ENCODE data around the gene C1R.
"Not testable (repeated sequence)": the region's sequence is repeated elsewhere in the genome, so short reads cannot be mapped to it uniquely, and the experiment has no call there.

C1R gene

GRCh38 chr12:7065073-7065623, 27.1 kb downstream of the C1R start:
- DNase-seq, result no peak

DNA sequence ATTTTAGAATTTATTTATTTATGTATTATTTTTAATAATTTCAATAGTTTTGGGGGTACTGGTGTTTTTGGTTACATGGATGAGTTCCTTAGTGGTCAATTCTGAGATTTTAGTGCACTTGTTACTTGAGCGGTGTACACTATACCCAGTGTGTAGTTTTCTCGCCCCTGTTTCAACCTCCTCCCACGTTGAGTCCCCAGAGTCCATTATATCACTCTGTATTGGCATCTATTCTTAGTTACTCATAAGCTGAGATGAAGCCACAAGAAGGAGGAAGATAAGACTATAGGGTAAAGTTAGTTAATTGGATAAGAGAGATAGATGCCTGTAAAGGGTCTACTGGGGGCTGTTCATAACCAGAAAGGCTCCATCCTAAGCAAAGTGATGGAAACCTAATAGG, 27.7 kb downstream of the C1R start:
- DNase-seq, result no peak

DNA sequence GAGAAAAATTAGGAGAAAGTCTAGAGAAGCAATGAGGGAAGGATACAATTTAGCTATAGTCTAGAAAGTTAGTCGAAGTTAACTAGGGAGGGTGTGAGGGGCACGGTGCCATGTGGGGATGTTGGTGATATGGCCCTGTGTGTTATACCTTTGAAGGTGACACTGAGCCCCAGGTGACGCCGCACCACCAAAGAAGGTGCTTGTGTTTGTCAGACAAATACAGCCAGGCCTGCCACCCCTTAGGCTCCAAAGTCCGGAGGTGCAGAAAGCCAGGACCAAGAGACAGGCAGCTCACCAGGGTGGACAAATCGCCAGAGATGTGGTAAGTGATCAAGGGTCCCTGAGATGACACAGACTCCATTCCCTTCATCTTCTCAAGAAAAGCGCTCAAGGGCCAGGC, 30.6 kb downstream of the C1R start:
- DNase-seq, result no peak

GRCh38 chr12:7061138-7061537, 31.1 kb downstream of the C1R start:
- no peak for DNase-seq

DNA sequence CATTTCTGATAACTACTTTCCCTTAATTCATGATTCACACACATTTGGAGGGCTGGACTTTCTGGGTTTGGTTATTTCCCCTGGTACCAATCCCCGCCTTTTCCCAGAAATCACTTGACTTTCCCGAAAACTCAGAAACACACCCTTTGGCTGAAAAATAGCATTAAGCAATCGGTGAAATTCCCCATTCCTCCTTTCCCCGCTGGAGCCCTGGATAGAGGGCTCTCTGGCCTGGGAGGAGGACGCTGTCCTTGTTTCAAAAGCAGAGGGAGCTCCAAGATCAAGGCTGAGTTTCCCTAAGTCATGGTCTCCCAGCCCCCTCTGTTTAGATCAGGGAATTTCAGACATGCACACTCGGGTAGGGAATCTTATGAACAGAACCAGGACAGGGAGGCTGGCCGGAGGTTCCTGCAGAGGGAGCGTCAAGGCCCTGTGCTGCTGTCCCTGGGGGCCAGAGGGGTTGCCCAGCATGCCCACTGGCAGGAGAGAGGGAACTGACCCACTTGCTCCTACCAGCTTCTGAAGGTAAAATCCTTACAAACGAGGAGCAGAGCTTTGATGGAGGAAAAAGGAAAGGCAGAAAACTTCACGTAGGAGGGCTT, 31.8 kb downstream of the C1R start, which contains the start of gene C1S:
C1S (plus strand) TSS at position 366 of the 602 bp plus-strand sequence. CDS start 1,195 bp downstream, outside the sequence.
- no peak for DNase-seq

GRCh38 chr12:7059780-7060179, 32.5 kb downstream of the C1R start:
- no peak for DNase-seq

DNA sequence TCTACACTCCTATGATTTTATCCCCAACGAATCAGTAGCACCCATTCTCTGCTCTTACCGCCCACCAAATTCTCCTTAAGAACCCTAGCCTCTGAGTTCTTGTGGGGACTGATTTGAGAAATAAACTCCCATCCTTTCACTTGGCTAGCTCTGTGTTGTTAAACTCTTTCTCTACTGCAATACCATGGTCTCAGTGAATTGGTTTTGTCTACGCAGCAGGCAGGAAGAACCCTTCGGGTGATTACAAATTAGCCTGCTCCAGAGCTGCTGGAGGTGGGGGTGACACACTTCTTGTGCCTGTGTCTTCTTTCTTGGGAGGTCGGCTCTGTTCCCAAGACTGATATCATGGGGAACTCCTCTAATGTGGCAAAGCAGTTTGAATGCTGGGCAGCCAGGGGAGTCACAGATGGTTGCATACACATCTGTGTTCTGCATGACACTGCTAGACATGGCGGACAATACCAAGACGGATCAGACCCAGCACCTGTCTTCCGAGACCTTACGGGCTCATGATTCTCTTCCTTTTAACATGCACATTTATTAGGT, 33.3 kb downstream of the C1R start:
- no peak for DNase-seq

- no peak for DNase-seq
Measured at GRCh38 chr12:7058163-7058845, 33.9 kb downstream of the C1R start.

- DNase-seq, result not testable (repeated sequence)
Measured at GRCh38 chr12:7055736-7056135, 36.5 kb downstream of the C1R start.

- DNase-seq, result no peak
Measured at GRCh38 chr12:7054925-7055324, 37.3 kb downstream of the C1R start.

- not testable (repeated sequence) for DNase-seq
Measured at GRCh38 chr12:7049973-7050372, 42.3 kb downstream of the C1R start.

DNA sequence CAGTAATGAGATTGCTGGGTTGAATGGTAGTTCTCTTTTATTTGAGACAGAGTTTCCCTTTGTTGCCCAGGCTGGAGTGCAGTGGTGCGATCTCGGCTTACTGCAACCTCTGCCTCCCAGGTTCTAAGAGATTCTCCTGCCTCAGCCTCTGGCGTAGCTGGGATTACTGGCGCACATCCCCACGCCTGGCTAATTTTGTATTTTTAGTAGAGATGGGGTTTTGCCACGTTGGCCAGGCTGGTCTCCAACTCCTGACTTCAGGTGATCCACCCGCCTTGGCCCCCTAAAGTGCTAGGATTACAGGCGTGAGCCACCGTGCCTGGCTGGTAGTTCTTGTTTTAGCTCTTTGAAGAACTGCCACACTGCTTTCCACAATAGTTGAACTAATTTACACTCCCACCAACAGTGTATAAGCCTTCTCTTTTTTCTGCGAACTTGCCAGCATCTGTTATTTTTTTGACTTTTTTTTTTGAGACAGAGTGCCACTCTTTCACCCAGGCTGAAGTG, 42.7 kb downstream of the C1R start:
- not testable (repeated sequence) for DNase-seq

GRCh38 chr12:7047306-7047705, 44.9 kb downstream of the C1R start:
- no peak for DNase-seq

DNA sequence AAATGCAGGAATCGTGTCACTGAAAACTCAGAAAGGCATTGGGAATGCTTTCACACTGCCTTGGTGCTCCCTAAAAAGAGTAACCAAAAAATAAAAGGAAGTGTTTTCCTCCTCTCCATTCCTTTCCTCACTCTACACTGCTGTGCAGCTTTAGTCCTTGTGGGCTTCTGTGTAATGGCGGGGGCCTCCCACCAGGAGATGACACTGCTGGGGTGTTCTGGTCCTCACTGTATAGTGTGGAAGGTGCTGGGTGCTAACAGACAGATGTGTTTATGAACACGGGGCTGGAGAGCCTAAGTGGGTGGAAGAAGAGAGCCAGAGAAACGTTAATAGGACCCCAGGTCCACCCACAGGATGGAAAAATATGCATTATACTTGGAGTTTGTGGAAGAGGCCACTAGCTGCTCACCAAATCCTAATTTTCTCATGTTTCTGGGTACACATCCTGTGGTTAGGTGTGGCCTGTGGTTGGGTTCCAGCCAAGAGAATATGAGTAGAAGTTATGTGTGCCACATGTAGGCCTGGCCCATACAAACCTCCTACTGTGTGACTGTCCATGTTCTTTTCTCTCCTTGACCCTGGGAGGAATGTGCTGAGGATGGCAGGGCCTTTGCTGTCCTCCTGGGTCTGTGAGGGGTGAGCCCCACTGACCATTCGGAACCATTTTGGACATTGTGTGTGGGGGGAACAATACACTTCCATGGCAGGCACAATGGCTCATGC, 45.7 kb downstream of the C1R start:
- DNase-seq, result no peak

GRCh38 chr12:7045913-7046312, 46.3 kb downstream of the C1R start:
- no peak for DNase-seq

GRCh38 chr12:7042842-7043241, 49.4 kb downstream of the C1R start:
- DNase-seq, result no peak

GRCh38 chr12:7039403-7039802, 52.8 kb downstream of the C1R start:
- DNase-seq, result no peak

DNA sequence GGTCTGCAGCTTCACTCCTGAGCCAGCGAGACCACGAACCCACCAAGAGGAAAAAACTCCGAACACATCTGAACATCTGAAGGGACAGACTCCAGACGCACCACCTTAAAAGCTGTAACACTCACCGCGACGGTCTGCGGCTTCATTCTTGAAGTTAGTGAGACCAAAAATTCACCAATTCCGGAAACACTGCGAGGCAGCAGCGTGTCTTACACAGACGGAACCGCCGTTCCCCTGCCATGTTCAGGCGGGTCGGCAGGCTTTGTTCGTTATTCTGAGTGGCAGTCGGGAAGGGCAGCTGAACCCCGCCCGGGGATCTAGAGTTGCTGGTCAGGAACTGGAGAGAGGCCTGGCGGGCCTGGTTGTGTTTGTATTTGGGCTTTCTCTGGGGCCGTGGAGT, 53.7 kb downstream of the C1R start:
- DNase-seq, result no peak

GRCh38 chr12:7037411-7037810, 54.8 kb downstream of the C1R start:
- not testable (repeated sequence) for DNase-seq

DNA sequence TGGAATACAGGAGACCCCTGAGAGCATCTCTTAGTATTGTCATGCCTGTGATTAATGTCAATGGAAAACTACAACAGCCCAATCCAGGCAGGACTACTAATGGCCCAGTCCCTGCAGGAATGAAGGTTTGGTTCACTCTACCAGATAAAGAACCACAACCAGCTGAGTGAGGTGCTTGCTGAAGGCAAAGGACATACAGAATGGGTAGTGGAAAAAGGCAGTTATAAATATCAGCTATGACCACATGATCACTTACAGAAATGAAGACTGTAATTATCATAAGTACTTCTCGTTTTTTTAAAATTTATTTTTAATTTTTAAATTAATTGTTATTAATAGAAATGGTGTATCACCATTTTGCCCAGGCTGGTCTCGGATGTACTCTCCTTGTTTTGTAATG, 56.8 kb downstream of the C1R start:
- no peak for DNase-seq

DNA sequence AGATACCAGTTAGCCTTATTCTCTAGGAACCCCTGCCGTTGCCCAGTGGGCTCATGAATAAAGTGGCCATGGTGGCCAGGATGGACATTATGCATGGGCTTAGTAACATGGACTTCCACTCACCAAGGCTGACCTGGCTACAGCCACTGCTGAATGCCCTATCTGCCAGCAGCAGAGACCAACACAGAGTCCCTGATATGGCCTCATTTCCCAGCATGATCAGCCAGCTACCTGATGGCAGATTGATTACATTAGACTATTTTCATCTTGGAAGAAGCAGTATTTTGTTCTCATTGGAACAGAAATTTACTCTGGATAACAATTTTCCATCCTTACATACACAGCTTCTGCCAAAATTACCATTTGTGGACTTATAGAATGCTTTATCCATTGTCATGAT, 57.8 kb downstream of the C1R start:
- DNase-seq, result no peak

DNA sequence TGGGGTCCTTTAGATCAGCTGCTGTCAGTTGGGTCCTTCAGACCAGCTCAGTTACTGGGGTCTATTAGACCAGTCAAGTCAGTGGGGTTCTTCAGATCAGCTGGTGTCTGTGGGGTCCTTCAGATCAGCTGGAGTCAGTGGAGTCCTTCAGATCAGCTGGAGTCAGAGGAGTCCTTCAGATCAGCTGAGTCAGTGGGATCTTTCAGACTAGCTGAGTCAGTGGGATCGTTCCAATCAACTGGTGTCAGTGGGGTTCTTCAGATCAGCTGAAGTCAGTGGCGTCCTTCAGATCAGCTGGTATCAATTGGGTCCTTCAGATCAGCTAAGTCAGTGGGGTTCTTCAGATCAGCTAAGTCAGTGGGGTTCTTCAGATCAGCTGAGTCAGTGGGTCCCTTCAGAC, 59.3 kb downstream of the C1R start:
- no peak for DNase-seq

DNA sequence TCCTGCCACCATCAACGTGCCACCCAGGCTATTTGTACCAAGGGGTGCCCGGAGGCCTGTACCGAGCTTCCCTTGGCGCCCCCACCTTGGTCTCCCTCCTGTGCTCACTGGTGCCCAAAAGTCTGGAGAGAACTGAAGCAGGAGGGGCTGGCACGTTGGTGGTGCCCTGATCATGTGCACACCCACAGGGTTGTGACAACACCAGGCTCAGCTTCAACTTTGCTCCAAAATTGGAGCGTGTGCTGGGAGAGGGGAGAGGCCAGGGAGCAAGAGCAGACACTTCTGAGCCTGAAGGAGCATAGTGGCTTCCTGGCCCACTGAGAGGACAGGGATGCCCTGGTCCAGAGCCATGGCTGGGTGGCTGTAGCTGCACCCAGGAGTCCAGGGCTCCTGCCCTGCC, 60.9 kb downstream of the C1R start:
- no peak for DNase-seq

Measured in stimulated activated CD4-positive, alpha-beta T cell treated with anti-CD3 and anti-CD28 coated beads, Interleukin-4, amount 100 ng/mL, for 24 hours (primary cell).